Kidney glomerular epithelial cell (primary cell): ENCODE data around the gene SSH3.
A peak's percentile ranks its signal among the peaks of the same experiment; 100 is the strongest.
"Not testable (repeated sequence)": the region's sequence is repeated elsewhere in the genome, so short reads cannot be mapped to it uniquely, and the experiment has no call there.

Source experiments
- DNase-seq: peaks from one replicate; lab custom pipeline; 2025; lab: John Stamatoyannopoulos, UW

The SSH3 gene, protein sequence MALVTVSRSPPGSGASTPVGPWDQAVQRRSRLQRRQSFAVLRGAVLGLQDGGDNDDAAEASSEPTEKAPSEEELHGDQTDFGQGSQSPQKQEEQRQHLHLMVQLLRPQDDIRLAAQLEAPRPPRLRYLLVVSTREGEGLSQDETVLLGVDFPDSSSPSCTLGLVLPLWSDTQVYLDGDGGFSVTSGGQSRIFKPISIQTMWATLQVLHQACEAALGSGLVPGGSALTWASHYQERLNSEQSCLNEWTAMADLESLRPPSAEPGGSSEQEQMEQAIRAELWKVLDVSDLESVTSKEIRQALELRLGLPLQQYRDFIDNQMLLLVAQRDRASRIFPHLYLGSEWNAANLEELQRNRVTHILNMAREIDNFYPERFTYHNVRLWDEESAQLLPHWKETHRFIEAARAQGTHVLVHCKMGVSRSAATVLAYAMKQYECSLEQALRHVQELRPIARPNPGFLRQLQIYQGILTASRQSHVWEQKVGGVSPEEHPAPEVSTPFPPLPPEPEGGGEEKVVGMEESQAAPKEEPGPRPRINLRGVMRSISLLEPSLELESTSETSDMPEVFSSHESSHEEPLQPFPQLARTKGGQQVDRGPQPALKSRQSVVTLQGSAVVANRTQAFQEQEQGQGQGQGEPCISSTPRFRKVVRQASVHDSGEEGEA

DNA sequence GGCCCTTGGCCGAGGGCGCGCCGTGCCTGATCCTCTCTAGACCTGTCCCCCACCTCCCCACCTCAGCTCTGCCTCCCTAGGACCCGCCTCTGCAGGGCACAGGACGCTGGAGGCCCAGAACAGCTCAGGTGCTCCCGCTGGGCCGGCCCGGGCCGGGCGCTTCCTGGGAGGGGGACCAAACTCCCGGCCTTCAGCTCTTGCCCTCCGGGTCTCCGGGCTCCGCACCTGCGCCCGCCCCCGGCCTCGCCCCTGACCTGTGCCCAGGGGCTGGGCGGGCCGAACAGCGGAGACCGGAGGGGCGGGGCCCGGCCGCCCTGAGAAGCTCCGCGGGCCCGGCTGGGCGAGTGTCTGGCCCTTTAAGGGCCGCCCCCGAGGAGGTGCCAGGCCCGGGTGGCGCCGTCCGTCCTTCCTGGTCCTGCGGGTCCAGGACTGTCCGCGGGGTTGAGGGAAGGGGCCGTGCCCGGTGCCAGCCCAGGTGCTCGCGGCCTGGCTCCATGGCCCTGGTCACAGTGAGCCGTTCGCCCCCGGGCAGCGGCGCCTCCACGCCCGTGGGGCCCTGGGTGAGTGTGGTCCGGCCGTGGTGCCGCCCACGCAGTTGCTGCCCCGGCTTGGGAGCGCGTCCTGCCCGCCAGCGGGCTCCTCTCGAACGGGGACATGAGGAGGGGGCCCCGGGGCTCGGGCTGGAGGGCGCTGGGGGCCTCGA, at the start of gene SSH3:
SSH3 (plus strand) TSS at position 399 of the 703 bp plus-strand sequence; CDS start at position 495, 96 bp downstream.
- DNase-seq, result peak; percentile 67

GRCh38 chr11:67253872-67254624, 49.3 kb upstream of the SSH3 start:
- no peak for DNase-seq

GRCh38 chr11:67254798-67255197, 48.5 kb upstream of the SSH3 start:
- DNase-seq, result no peak

- no peak for DNase-seq
These were observed 48.0 kb upstream of the SSH3 start for GRCh38 chr11:67255353-67255752.

GRCh38 chr11:67255864-67256263, 47.5 kb upstream of the SSH3 start:
- no peak for DNase-seq

GRCh38 chr11:67256477-67257135, 46.7 kb upstream of the SSH3 start:
- no peak for DNase-seq

GRCh38 chr11:67260406-67260805, 42.9 kb upstream of the SSH3 start:
- no peak for DNase-seq

DNA sequence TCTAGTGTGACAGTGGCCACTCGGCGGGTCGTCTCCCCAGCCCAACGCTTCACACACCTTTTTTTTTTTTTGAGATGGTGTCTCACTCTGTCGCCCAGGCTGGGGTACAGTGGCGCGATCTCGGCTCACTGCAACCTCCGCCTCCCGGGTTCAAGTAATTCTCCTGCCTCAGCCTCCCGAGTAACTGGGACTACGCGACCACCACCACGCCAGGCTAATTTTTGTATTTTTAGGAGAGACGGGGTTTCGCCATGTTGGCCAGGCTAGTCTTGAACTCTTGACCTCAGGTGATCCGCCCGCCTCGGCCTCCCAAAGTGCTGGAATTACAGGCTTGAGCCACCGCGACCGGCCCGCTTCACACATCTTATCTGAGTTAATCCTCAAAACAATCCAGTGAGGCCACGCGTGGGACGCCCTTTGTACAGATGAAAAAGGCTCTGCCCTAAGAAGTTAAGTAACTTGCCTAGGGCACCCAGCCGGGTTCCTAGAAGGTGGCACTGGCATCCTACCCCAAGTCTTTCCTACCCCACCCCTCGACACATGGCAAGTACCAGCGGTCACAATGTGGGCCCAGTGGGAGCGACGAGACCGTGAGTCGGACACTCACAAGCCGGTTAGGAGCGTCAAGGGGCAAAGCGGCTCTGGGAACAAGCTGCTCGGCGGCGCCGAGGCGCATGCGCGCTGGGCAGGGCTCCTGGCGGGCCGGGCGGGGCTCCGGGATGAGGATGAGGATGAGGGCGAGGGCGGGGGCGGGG, 42.3 kb upstream of the SSH3 start:
- not testable (repeated sequence) for DNase-seq

DNA sequence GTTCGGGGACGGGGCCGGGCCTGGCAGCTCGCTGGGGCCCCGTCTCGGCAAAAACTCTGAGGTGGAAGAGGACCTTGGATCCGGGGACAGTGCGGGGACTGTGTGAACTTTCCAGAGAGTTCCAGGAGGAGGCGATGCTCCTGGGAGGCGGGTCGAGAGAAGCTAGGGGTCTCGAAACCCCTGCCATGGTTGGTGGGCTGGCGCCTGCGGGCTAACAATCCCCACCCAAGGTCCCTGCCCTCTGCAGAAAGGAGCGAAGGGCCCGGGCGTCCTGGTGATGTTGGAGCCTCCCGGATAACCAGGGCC, 41.7 kb upstream of the SSH3 start:
- no peak for DNase-seq

GRCh38 chr11:67261946-67262681, 41.2 kb upstream of the SSH3 start:
- DNase-seq, result no peak

DNA sequence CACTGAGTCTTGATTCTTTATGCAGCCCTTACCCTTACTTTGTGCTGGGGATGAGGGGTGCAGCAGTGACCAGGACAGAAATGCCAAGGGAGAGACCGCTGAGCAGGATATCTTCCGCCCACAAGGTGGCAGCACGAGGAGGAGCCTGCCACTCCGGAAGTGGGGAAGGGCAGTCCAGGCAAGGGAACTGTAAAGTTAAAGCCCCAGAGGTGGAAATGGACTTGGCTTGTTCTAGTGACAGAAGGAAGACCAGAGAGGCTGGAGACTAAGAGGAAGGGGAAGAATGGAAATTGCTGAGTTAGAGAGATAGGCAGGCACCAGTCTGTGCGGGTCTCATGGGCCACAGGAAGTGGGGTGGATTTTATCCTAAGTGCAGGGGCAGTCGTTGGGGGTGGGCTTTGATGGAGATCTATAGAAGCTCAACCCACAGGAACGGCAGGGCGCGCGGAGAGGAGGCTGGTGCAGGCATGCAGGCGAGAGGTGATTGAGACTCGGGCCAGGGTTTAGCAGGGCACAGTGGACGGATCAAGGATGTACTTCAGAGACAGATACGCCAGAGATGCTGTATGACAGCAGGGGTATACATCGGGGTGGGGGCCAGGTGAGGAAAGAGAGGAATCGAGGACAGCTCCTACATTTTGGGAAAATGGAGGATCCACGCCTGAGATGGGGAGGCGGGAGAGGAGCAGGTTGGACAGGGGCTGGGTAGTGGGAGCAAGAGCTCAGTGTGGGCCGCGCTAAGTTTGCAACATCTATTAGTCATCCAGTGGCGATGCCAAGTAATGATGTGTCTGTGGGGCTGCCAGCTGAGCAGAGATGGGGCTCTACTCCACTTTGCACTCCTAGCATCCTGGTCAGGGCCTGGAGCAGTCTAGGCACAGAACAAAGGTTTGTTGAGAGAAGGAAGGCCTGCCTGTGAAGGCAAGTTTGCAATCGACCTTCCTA, 40.3 kb upstream of the SSH3 start:
- peak; percentile 79 for DNase-seq

- DNase-seq, result no peak
These were observed 39.1 kb upstream of the SSH3 start for GRCh38 chr11:67264260-67264659.

DNA sequence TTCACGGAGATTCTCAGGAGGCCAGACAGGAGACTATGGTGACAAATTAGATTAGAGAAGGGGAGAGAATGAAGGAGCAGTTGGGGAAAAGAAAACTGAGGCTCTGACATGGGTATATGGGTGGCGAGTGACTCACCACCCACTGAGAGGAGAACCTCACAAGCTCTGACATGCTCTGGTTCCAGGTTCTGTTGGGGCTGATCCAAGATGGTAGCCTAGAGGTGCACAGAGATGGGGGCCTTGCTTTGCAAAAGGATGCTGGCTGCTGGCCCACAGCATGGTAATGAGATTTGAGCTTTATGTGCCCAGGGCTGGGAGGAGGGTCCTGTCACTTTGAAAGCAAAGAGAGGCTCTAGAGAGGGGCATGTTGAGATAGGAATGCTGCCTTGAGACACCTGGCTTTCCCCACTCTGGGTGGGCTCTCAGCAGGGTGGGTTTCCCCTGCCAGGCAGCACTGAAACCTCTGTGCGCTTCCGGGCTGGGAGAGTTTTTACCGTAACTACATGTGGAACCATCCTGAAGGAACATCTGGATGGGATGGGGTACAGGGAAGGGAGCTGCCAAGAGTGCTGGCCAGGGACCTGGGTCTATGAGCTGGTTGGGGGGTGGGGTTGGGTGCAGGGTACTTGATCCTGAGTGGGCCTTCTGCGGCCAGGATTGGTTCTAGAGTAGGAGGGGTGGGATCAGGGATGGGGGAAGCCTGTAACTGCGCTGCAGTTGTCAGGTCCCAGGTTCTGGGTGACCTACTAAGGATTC, 38.3 kb upstream of the SSH3 start:
- no peak for DNase-seq

- peak; percentile 52 for DNase-seq
These were observed 37.5 kb upstream of the SSH3 start for GRCh38 chr11:67265633-67266448.

GRCh38 chr11:67266449-67267187, 36.7 kb upstream of the SSH3 start, which contains the start of gene GRK2:
GRK2 (plus strand) TSS chr11:67266473; CDS start chr11:67266700, 227 bp downstream.
- peak; percentile 29 for DNase-seq

- DNase-seq, result no peak
These were observed 35.9 kb upstream of the SSH3 start for GRCh38 chr11:67267188-67268080.
